Prostate gland (tissue), 2 donors: ENCODE measurements around the gene AP3D1.

ENCODE experiments used
- CTCF ChIP-seq, 4 experiments: fragments of 200-600 bp in 2 of 4; fragments of 450-650 bp in 2 of 4; sonication (generic) in 2 of 4; IDR thresholded peaks; 1 replicate in 3 of 4; 2 replicates in 1 of 4; pipeline ENCODE4 v1.5.1; 2016 to 2019; ENCODE audit warnings: antibody characterized with exemption in 4 of 4, mild to moderate bottlenecking in 2 of 4, moderate library complexity in 2 of 4
- POLR2A ChIP-seq: fragments of 450-650 bp; IDR thresholded peaks from one replicate; pipeline ENCODE4 v1.6.1; 2016; ENCODE audit warnings: antibody characterized with exemption, mild to moderate bottlenecking
- POLR2AphosphoS5 ChIP-seq: sonication (generic); formaldehyde crosslinking; IDR thresholded peaks from one replicate; pipeline ENCODE4 v1.6.1; 2017; ENCODE audit warnings: antibody characterized with exemption

- TF ChIP-seq CTCF (IDR thresholded peaks at IDR 0.05) (no peak), POLR2A (no peak), POLR2AphosphoS5 (no peak)
Measured at GRCh38 chr19:2114821-2115220, 36.5 kb downstream of the AP3D1 start.
